Uterus (tissue), 2 donors: Measurements from ENCODE around the gene PAIP1.
"Not testable (repeated sequence)": the region's sequence is repeated elsewhere in the genome, so short reads cannot be mapped to it uniquely, and the experiment has no call there.

ENCODE experiments used
- POLR2A ChIP-seq, 2 donors: fragments of 450-650 bp; IDR thresholded peaks; one replicate each; pipeline ENCODE4 v1.6.1; 2016; ENCODE audit warnings: antibody characterized with exemption in 2 of 2, mild to moderate bottlenecking in 1 of 2, moderate library complexity in 1 of 2
- TF ChIP-seq, protein P1 (sequence below), 4 experiments: fragments of 200-600 bp in 2 of 4; fragments of 450-650 bp in 2 of 4; sonication (generic) in 2 of 4; IDR thresholded peaks; one replicate each; pipeline ENCODE4 v1.5.1; 2016 to 2019; ENCODE audit warnings: antibody characterized with exemption in 4 of 4, mild to moderate bottlenecking in 2 of 4, moderate library complexity in 1 of 4

DNA sequence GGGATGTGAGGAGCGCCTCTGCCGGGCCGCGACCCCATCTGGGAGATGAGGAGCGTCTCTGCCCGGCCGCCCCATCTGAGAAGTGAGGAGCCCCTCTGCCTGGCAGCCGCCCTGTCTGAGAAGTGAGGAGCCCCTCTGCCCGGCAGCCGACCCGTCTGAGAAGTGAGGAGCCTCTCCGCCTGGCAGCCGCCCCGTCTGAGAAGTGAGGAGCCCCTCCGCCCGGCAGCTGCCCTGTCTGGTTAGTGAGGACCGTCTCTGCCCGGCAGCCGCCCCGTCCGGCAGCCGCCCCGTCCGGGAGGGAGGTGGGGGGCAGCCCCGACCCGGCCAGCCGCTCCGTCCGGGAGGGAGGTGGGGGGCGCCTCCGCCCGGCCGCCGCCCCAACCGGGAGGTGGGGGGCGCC lies 45.8 kb downstream of the PAIP1 start:
- TF ChIP-seq, protein P1, sequence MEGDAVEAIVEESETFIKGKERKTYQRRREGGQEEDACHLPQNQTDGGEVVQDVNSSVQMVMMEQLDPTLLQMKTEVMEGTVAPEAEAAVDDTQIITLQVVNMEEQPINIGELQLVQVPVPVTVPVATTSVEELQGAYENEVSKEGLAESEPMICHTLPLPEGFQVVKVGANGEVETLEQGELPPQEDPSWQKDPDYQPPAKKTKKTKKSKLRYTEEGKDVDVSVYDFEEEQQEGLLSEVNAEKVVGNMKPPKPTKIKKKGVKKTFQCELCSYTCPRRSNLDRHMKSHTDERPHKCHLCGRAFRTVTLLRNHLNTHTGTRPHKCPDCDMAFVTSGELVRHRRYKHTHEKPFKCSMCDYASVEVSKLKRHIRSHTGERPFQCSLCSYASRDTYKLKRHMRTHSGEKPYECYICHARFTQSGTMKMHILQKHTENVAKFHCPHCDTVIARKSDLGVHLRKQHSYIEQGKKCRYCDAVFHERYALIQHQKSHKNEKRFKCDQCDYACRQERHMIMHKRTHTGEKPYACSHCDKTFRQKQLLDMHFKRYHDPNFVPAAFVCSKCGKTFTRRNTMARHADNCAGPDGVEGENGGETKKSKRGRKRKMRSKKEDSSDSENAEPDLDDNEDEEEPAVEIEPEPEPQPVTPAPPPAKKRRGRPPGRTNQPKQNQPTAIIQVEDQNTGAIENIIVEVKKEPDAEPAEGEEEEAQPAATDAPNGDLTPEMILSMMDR (IDR thresholded peaks at IDR 0.05): not testable (repeated sequence)
- not testable (repeated sequence) for TF ChIP-seq POLR2A (IDR thresholded peaks at IDR 0.05)
